K562 (cell line): ENCODE results near the gene ZNF26. TPM values are rescaled to one million over a fixed set of nuclear protein-coding genes. Genes with fewer than 3 reads are reported as not detected.

ENCODE experiments used
- ATAC-seq: fragments of 200-7000 bp; cut with Tn5 transposase; 3 replicates; pipeline ENCODE4 v1.9.1; 2020; ENCODE audit warnings: moderate library complexity
- BruUV-seq: library from RNA; stranded (reverse); fragments of 400-500 nt; replicated peaks from 2 replicates; lab custom pipeline; 2021; lab: Mats Ljungman, UMichigan
- CTCF ChIA-PET: fragments of 300-600 bp; formaldehyde crosslinking; extraction: SDS; loops from one replicate; lab custom pipeline; 2021; ENCODE audit warnings: low intra/inter-chr PET ratio; lab: Yijun Ruan, JAX
- POLR2A ChIA-PET: fragments of 300-600, 350-650 bp; sonication (Branson Sonifier 250); formaldehyde crosslinking; extraction: SDS; loops from one replicate; lab custom pipeline; 2021; ENCODE audit warnings: antibody characterized with exemption, inconsistent platforms; lab: Yijun Ruan, JAX
- DNase-seq, 4 experiments: peaks; one replicate each; pipeline versions ENCODE4 v3.0.0 to v3.0.0-alpha.2; 2011 to 2018; ENCODE audit warnings: low spot score in 3 of 4, mixed read lengths in 3 of 4; ENCODE audit errors: extremely low read depth in 1 of 4
- FAIRE-seq: peaks from 2 replicates; lab custom pipeline; 2011; peaks lifted over from hg19 to GRCh38; lab: Jason Lieb, UNC
- H2AFZ ChIP-seq: 2 replicates; pipeline ENCODE4 v1.6.0; 2011; ENCODE audit warnings: low read depth, low read length, control low read depth, inconsistent platforms
- H3K27ac ChIP-seq: fragments of 200-600 bp; 3 replicates; pipeline ENCODE4 v1.8.0; 2011; ENCODE audit warnings: low read depth, mild to moderate bottlenecking, control low read depth, inconsistent platforms, low read length, moderate library complexity, mixed read lengths; ENCODE audit errors: extremely low read depth
- H3K27me3 ChIP-seq, 2 experiments: fragments of 300-600 bp in 1 of 2; 2 replicates in 1 of 2; 3 replicates in 1 of 2; pipeline versions ENCODE4 v1.6.0 to v1.8.0; 2011; ENCODE audit warnings: inconsistent platforms in 2 of 2, low read length in 2 of 2, mild to moderate bottlenecking in 1 of 2, mixed read lengths in 1 of 2, moderate library complexity in 1 of 2; ENCODE audit not compliant: control insufficient read depth in 2 of 2, insufficient read depth in 2 of 2
- H3K36me3 ChIP-seq: fragments of 300-600 bp; 3 replicates; pipeline ENCODE4 v1.8.0; 2011; ENCODE audit warnings: mild to moderate bottlenecking, low read length, inconsistent platforms; ENCODE audit not compliant: control insufficient read depth, insufficient read depth
- H3K4me1 ChIP-seq, 2 experiments: fragments of 200-600 bp in 1 of 2; replicated peaks in 1 of 2; 2 replicates in 1 of 2; 3 replicates in 1 of 2; pipeline versions ENCODE4 v1.5.1 to v1.8.0; 2011; ENCODE audit warnings: inconsistent platforms in 2 of 2, low read length in 2 of 2, mild to moderate bottlenecking in 1 of 2, mixed read lengths in 1 of 2, moderate library complexity in 1 of 2; ENCODE audit not compliant: control insufficient read depth in 2 of 2, insufficient read depth in 2 of 2
- H3K4me2 ChIP-seq: 2 replicates; pipeline ENCODE4 v1.6.1; 2011; ENCODE audit warnings: low read length, control low read depth, inconsistent platforms, mixed read lengths; ENCODE audit not compliant: insufficient read depth
- H3K4me3 ChIP-seq: fragments of 200-600 bp; sonication (generic), shearing (Covaris generic); 2 replicates; pipeline ENCODE4 v1.5.1; 2016; ENCODE audit warnings: control low read depth, inconsistent platforms
- H3K79me2 ChIP-seq: fragments of 200-600 bp; 3 replicates; pipeline ENCODE4 v1.8.0; 2011; ENCODE audit warnings: low read length, inconsistent platforms; ENCODE audit not compliant: control insufficient read depth, insufficient read depth
- H3K9ac ChIP-seq, 2 experiments: 2 replicates each; pipeline versions ENCODE4 v1.6.0 to v1.6.1; 2011; ENCODE audit warnings: low read depth in 2 of 2, low read length in 2 of 2, control low read depth in 1 of 2, inconsistent platforms in 1 of 2, mild to moderate bottlenecking in 1 of 2, mixed read lengths in 1 of 2; ENCODE audit not compliant: insufficient read depth in 1 of 2
- H3K9me1 ChIP-seq: one replicate; pipeline ENCODE4 v1.6.0; 2011; ENCODE audit warnings: inconsistent platforms, mild to moderate bottlenecking, low read length, moderate library complexity; ENCODE audit not compliant: control insufficient read depth, insufficient read depth
- H3K9me3 ChIP-seq: replicated peaks from 2 replicates; pipeline ENCODE4 v1.5.1; 2011; ENCODE audit warnings: low read depth, low read length, inconsistent platforms; ENCODE audit not compliant: control insufficient read depth, insufficient read depth
- H4K20me1 ChIP-seq: replicated peaks from 2 replicates; pipeline ENCODE4 v1.6.1; 2011; ENCODE audit warnings: low read length, inconsistent platforms, mixed read lengths; ENCODE audit not compliant: control insufficient read depth, insufficient read depth
- BRCA1 ChIP-seq, 2 experiments: fragments of 450-650 bp in 1 of 2; sonication (generic) in 1 of 2; formaldehyde crosslinking in 1 of 2; IDR thresholded peaks; 2 replicates each; pipeline versions ENCODE4 v1.5.0 to v1.6.1; 2017 to 2020; ENCODE audit warnings: mild to moderate bottlenecking in 1 of 2, missing genetic modification reagents in 1 of 2
- DACH1 ChIP-seq: fragments of 450-650 bp; IDR thresholded peaks from 2 replicates; pipeline ENCODE4 v1.6.1; 2018; ENCODE audit not compliant: partially characterized antibody
- EZH2 ChIP-seq: IDR thresholded peaks from 2 replicates; pipeline ENCODE4 v1.6.1; 2012; ENCODE audit warnings: low read depth, mild to moderate bottlenecking, inconsistent platforms, low read length, borderline replicate concordance
- GTF2F1 ChIP-seq: IDR thresholded peaks from 2 replicates; pipeline ENCODE4 v1.6.1; 2011; ENCODE audit warnings: low read depth, low read length, improper control_type of control experiment
- HDAC6 ChIP-seq: IDR thresholded peaks from 2 replicates; pipeline ENCODE4 v1.6.1; 2012; ENCODE audit warnings: low read depth, mild to moderate bottlenecking, control low read depth, inconsistent platforms, low read length, moderate library complexity
- NR0B1 ChIP-seq: fragments of 450-650 bp; IDR thresholded peaks from one replicate; pipeline ENCODE4 v1.6.1; 2018; ENCODE audit warnings: mild to moderate bottlenecking, moderate library complexity; ENCODE audit not compliant: partially characterized antibody
- PHB2 ChIP-seq: fragments of 450-650 bp; IDR thresholded peaks from 2 replicates; pipeline ENCODE4 v1.6.1; 2017; ENCODE audit warnings: low read depth
- POLR2H ChIP-seq: IDR thresholded peaks from 2 replicates; pipeline ENCODE4 v1.6.1; 2016; ENCODE audit warnings: missing genetic modification characterization, low read depth, mild to moderate bottlenecking, control low read depth, missing compliant biosample characterization, moderate library complexity
- RFX1 ChIP-seq: fragments of 450-650 bp; IDR thresholded peaks from 2 replicates; pipeline ENCODE4 v1.6.1; 2016; ENCODE audit warnings: mild to moderate bottlenecking, moderate library complexity
- SRSF3 ChIP-seq: fragments of 200-400 bp; formaldehyde crosslinking; IDR thresholded peaks from 2 replicates; pipeline ENCODE4 v1.6.1; 2016; ENCODE audit warnings: mild to moderate bottlenecking, low read length, moderate library complexity; ENCODE audit not compliant: insufficient read depth
- TRIM24 ChIP-seq, 2 experiments: fragments of 450-650 bp; IDR thresholded peaks; 2 replicates each; pipeline ENCODE4 v1.6.1; 2016
- ZBTB34 ChIP-seq: fragments of 250-450 bp; sonication (Bioruptor Pico); IDR thresholded peaks from 2 replicates; pipeline ENCODE4 v1.8.0; 2021; ENCODE audit warnings: mild to moderate bottlenecking, moderate library complexity
- ZEB2 ChIP-seq: fragments of 450-650 bp; IDR thresholded peaks from 2 replicates; pipeline ENCODE4 v1.6.1; 2016
- ZFP30 ChIP-seq: fragments of 250-450 bp; sonication (Bioruptor Pico); IDR thresholded peaks from 2 replicates; pipeline ENCODE4 v1.8.0; 2022; ENCODE audit warnings: moderate library complexity, mild to moderate bottlenecking, inconsistent platforms, borderline replicate concordance
- ZNF133 ChIP-seq: fragments of 250-450 bp; sonication (Bioruptor Pico); IDR thresholded peaks from 2 replicates; pipeline ENCODE4 v1.4.0; 2020; ENCODE audit warnings: mild to moderate bottlenecking
- ZNF184 ChIP-seq: sonication (generic); formaldehyde crosslinking; IDR thresholded peaks from 2 replicates; pipeline ENCODE4 v1.5.0; 2020; ENCODE audit warnings: missing genetic modification reagents
- ZNF311 ChIP-seq: fragments of 250-450 bp; sonication (Bioruptor Pico); IDR thresholded peaks from 2 replicates; pipeline ENCODE4 v1.4.0; 2020; ENCODE audit warnings: mild to moderate bottlenecking, moderate library complexity
- ZNF561 ChIP-seq: fragments of 450-650 bp; formaldehyde crosslinking; conservative IDR thresholded peaks from 2 replicates; pipeline ENCODE4 v1.4.0; 2020; ENCODE audit warnings: mild to moderate bottlenecking, moderate library complexity
- ZNF586 ChIP-seq: fragments of 450-650 bp; formaldehyde crosslinking; conservative IDR thresholded peaks from 2 replicates; pipeline ENCODE4 v1.4.0; 2020; ENCODE audit warnings: mild to moderate bottlenecking, moderate library complexity
- ZNF668 ChIP-seq: fragments of 250-450 bp; sonication (Bioruptor Pico); IDR thresholded peaks from 2 replicates; pipeline ENCODE4 v1.8.0; 2022; ENCODE audit warnings: mild to moderate bottlenecking, inconsistent platforms
- ZSCAN29 ChIP-seq: fragments of 450-650 bp; IDR thresholded peaks from 2 replicates; pipeline ENCODE4 v1.6.1; 2017
- WGBS: fragments of 100-300 bp; shearing (Covaris generic); methylation state at CpG from one replicate; pipeline ENCODE4 v1.1.6; 2016; ENCODE audit warnings: low coverage, mixed read lengths; ENCODE audit not compliant: insufficient coverage; ENCODE audit errors: missing lambda C conversion rate; 5-methylcytosine and 5-hydroxymethylcytosine counted together
- in situ Hi-C: fragments of 300-500 bp; cut with MboI; formaldehyde crosslinking; loops from 4 replicates; pipeline ENCODE4 v1.15.0; 2018; ENCODE audit warnings: inconsistent platforms, mixed read lengths
- intact Hi-C: fragments of 100-400 bp; cut with micrococcal nuclease; formaldehyde crosslinking; loops from 2 replicates; pipeline ENCODE4 v1.14.2; 2022
- polyA plus RNA-seq, 8 experiments: library from polyadenylated mRNA; depleted of rRNA in 4 of 8; stranded (reverse) in 5 of 8; unstranded in 3 of 8; fragments of >200 nt; fragmentation: Nextera tagmentation in 2 of 8; fragmentation: Illumina TruSeq in 1 of 8; extraction: Ambion mirVana in 2 of 8; extraction: Trizol in 1 of 8; gene quantifications; 2 replicates each; pipeline versions ENCODE4 v1.2.1 to v1.2.3, GENCODE V29; 2011 to 2014; ENCODE audit warnings: inconsistent platforms in 1 of 8, missing spikeins in 1 of 8
- total RNA-seq, 7 experiments: library from RNA; depleted of rRNA in 6 of 7; stranded (reverse); fragments of >200 nt in 6 of 7; fragmentation: Illumina TruSeq in 2 of 7; extraction: Trizol in 2 of 7; gene quantifications; 2 replicates each; pipeline versions ENCODE4 v1.2.1 to v1.2.3, GENCODE V29; 2011 to 2021; ENCODE audit warnings: low replicate concordance in 1 of 7
- TF ChIP-seq, protein P1 (sequence below): fragments of 250-450 bp; sonication (Bioruptor Pico); IDR thresholded peaks from 2 replicates; pipeline ENCODE4 v1.5.0; 2020; ENCODE audit warnings: mild to moderate bottlenecking

ZNF26 gene
- total and polyA plus RNA-seq, 9 of the 15 experiments (the other 6 are each of a cell fraction or from before 2014, with no cell fraction given) = 1.2 to 14.1 (median 8.0) TPM

GRCh38 chr12:132942611-132943010 is 43.6 kb upstream of the ZNF26 start (continued):
- TF ChIP-seq ZBTB34 (no peak), ZNF133 (CRISPR knock-in tag) (no peak), ZFP30 (CRISPR knock-in tag) (no peak), GTF2F1 (no peak)

DNA sequence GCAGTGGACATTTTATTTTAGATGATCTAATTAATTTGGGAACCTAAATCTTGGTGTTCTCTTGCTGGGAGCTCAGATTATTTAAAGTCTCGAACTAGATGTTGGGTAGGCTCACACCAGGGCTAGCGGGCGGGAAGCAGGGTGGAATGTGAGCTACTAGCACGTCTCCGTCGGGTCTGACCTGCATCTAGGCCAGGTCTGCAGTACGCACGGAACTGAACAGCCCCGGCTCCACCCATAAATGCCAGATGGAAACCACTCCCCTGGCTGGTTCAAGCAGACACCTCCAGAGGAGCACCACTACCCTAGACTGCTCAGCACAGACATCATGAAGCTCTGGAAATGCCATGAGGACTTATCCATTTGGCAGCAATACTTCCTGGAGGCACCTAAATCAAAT is 40.4 kb upstream of the ZNF26 start:
- 5% methylated on average over 9 of the region's 9 CpGs for WGBS
- CTCF ChIA-PET = no interaction called here
- intact Hi-C loops = no loop called here
- no peaks in the 10 kb centered on the region for H4K20me1 ChIP-seq
- no peak for ATAC-seq
- TF ChIP-seq PHB2 = no peak
- TF ChIP-seq RFX1 = no peak
- TF ChIP-seq NR0B1 = no peak
- TF ChIP-seq SRSF3 = no peak
- TF ChIP-seq, protein P1, sequence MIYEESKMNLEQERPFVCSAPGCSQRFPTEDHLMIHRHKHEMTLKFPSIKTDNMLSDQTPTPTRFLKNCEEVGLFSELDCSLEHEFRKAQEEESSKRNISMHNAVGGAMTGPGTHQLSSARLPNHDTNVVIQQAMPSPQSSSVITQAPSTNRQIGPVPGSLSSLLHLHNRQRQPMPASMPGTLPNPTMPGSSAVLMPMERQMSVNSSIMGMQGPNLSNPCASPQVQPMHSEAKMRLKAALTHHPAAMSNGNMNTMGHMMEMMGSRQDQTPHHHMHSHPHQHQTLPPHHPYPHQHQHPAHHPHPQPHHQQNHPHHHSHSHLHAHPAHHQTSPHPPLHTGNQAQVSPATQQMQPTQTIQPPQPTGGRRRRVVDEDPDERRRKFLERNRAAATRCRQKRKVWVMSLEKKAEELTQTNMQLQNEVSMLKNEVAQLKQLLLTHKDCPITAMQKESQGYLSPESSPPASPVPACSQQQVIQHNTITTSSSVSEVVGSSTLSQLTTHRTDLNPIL (CRISPR knock-in tag) = no peak
- TF ChIP-seq BRCA1 (IDR thresholded peaks at IDR 0.05) = no peak
- TF ChIP-seq BRCA1 (CRISPR knock-in tag; IDR thresholded peaks at IDR 0.05) = no peak
- TF ChIP-seq ZNF561 (CRISPR knock-in tag) = no peak
- no peak for TF ChIP-seq EZH2
- no peak for TF ChIP-seq ZNF311 (CRISPR knock-in tag)
- no peak for TF ChIP-seq TRIM24 (IDR thresholded peaks at IDR 0.05)
- TF ChIP-seq ZNF586 (CRISPR knock-in tag) = no peak
- no peak for TF ChIP-seq ZEB2
- no peak for TF ChIP-seq ZSCAN29
- TF ChIP-seq POLR2H = no peak
- TF ChIP-seq ZNF184 (CRISPR knock-in tag) = no peak
- no peak for TF ChIP-seq HDAC6
- TF ChIP-seq DACH1 = no peak
- no peak for TF ChIP-seq ZNF668 (CRISPR knock-in tag)
- TF ChIP-seq, all 486 proteins: peak for 0
- Histone ChIP-seq H3K4me2 (no peak overlapping the region), H3K4me3 (no peak overlapping the region), H3K9ac (no peak overlapping the region), H2AFZ (no peak overlapping the region), H3K79me2 (no peaks in the 10 kb centered on the region), H3K27me3 (peaks cover 0 to 14% of the 10 kb centered on the region in 2 experiments; a peak in 3 of 5 replicates), H3K9me3 (peaks cover 12% of the 10 kb centered on the region), H3K27ac (no peak overlapping the region), H3K4me1 (no peaks in the 10 kb centered on the region), H3K36me3 (no peaks in the 10 kb centered on the region), H3K9me1 (no peaks in the 10 kb centered on the region)
- FAIRE-seq = no peak
- in situ Hi-C loops = no loop called here
- POLR2A ChIA-PET = no interaction called here
- DNase-seq = no peak
- no TSS peak for BruUV-seq
